Measurements from ENCODE around the gene TBC1D3B. TPM values are rescaled to one million over a fixed set of nuclear protein-coding genes. Genes with fewer than 3 reads are reported as not detected.
"Not testable (repeated sequence)": the region's sequence is repeated elsewhere in the genome, so short reads cannot be mapped to it uniquely, and the experiment has no call there.

TBC1D3B gene
- total and polyA plus RNA-seq, 3 donors from 2014 or later: 10.8 to 23.0 (median 21.0) TPM

DNA sequence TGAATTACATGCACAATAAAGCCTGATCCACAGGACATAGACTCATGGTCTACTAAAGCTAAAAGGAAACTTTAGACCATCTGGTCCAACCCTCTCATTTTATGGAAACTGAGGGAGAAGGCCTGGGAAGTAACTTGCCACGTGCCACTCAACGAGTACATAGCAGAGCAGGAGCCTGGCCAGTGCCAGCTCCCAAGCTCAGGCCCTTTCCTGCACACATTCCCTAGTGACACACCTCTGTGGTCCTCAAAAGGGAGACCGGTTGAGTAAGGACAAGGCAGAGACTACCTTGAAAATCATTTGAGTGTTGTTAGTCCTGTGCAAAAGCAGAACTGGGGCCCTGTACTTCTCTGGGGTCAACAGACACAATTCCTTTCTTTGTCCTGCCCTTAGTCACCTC, 37.3 kb upstream of the TBC1D3B start:
- intact Hi-C loops (cut with DNase I; ENCODE audit: low total_unique reads): no loop called here
- Histone ChIP-seq H3K9me3 (no peaks in the 10 kb centered on the region), H3K4me3 (no peak overlapping the region), H3K4me1 (no peaks in the 10 kb centered on the region), H3K36me3 (ENCODE audit: low read depth, missing control alignments) (no peaks in the 10 kb centered on the region), H3K27me3 (no peaks in the 10 kb centered on the region), H3K27ac (no peak overlapping the region)
- DNase-seq: no peak
- 95 to 100% methylated on average over 3 of the region's 3 CpGs for WGBS, 2 donors
- TF ChIP-seq, protein P1, sequence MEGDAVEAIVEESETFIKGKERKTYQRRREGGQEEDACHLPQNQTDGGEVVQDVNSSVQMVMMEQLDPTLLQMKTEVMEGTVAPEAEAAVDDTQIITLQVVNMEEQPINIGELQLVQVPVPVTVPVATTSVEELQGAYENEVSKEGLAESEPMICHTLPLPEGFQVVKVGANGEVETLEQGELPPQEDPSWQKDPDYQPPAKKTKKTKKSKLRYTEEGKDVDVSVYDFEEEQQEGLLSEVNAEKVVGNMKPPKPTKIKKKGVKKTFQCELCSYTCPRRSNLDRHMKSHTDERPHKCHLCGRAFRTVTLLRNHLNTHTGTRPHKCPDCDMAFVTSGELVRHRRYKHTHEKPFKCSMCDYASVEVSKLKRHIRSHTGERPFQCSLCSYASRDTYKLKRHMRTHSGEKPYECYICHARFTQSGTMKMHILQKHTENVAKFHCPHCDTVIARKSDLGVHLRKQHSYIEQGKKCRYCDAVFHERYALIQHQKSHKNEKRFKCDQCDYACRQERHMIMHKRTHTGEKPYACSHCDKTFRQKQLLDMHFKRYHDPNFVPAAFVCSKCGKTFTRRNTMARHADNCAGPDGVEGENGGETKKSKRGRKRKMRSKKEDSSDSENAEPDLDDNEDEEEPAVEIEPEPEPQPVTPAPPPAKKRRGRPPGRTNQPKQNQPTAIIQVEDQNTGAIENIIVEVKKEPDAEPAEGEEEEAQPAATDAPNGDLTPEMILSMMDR (IDR thresholded peaks at IDR 0.05): no peak
- no peak for TF ChIP-seq POLR2A (IDR thresholded peaks at IDR 0.05)

DNA sequence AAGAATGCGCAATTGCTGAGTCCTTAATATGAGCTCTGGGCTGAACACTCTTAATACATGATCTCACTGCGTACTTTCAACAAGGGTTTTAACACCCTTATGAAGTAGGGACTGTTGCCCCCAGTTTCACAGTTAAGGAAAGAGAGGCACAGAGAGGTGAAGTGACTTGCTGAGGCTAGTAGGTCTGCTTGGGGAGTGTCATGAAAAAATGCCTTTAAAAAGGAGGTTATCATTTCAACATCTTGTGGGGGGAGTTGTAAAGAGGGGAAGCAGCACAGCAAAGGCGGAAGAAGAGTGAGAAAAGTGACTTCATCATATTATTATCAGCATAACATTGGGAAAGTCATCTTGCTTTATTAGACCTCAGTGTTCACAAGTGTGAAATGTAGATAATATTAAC, 36.5 kb upstream of the TBC1D3B start:
- WGBS, 2 donors: 89 to 94% methylated on average over 3 of the region's 3 CpGs
- DNase-seq: no peak

DNA sequence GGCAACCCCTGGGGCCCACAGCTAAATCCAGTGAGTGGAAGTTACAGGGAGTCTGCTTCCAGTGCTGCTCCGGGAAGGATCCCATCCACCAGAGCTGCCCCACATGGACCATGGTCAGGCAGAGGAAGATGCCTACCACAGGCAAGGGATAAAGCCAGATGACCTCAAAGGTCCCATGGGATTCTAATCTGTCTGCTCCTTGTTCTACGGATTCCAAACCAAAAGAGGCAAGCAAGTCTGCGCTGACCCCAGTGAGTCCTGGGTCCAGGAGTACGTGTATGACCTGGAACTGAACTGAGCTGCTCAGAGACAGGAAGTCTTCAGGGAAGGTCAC, 35.8 kb upstream of the TBC1D3B start:
- H3K27me3 ChIP-seq: no peaks in the 10 kb centered on the region
- H3K9me3 ChIP-seq: no peaks in the 10 kb centered on the region
- WGBS, 2 donors: 55 to 76% methylated on average over 3 to 4 of the region's 4 CpGs
- TF ChIP-seq POLR2A (IDR thresholded peaks at IDR 0.05): no peak
- TF ChIP-seq, protein P1 (IDR thresholded peaks at IDR 0.05): no peak
- intact Hi-C loops (cut with DNase I; ENCODE audit: low total_unique reads): no loop called here
- no peak for DNase-seq
- no peak overlapping the region for H3K27ac ChIP-seq
- H3K4me1 ChIP-seq: no peaks in the 10 kb centered on the region
- H3K4me3 ChIP-seq: no peak overlapping the region
- H3K36me3 ChIP-seq (ENCODE audit: low read depth, missing control alignments): no peaks in the 10 kb centered on the region

More for the DNA sequence above, 36.5 kb upstream of the TBC1D3B start:
- no peak overlapping the region for H3K27ac ChIP-seq
- no peaks in the 10 kb centered on the region for H3K27me3 ChIP-seq
- no peak overlapping the region for H3K4me3 ChIP-seq
- no peaks in the 10 kb centered on the region for H3K9me3 ChIP-seq
- TF ChIP-seq, protein P1 (IDR thresholded peaks at IDR 0.05): no peak
- no peak for TF ChIP-seq POLR2A (IDR thresholded peaks at IDR 0.05)
- intact Hi-C loops (cut with DNase I; ENCODE audit: low total_unique reads): no loop called here
- no peaks in the 10 kb centered on the region for H3K4me1 ChIP-seq
- H3K36me3 ChIP-seq (ENCODE audit: low read depth, missing control alignments): no peaks in the 10 kb centered on the region

DNA sequence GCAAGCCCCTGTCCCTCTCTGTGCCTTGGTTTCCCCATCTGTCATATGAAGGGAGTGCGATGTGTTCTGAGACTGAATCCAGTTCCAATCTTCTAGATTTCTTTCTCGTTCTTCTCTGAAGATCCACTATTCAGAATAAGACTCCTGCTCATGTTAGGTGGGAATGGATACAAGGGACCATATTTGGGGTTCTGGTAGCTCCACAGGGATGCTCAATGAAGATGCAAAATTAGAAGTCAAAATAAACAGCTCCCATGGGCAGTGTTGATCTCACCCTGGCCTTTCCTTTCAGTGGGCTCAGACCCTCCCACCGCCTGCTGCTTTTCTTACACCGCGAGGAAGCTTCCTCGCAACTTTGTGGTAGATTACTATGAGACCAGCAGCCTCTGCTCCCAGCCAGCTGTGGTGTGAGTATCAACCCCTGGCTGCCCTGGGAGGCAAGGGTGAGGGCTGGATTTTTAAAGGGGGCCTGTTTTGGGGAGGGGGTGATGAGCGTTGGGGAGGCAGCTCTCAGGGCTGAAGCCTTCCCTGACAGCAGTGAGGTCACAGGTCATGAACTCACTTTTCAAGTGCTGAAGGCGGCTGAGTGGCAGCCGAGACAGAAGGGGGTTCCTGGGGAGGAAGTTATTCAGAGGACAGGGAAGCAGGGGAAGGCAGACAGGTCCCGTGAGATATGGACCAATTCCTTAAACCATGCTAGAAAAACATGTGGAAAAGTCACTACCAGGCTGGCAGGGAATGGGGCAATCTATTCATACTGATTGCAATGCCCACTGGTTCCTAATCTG, 35.2 kb upstream of the TBC1D3B start:
- WGBS, 2 donors: 71 to 78% methylated on average over 10 of the region's 10 CpGs

DNA sequence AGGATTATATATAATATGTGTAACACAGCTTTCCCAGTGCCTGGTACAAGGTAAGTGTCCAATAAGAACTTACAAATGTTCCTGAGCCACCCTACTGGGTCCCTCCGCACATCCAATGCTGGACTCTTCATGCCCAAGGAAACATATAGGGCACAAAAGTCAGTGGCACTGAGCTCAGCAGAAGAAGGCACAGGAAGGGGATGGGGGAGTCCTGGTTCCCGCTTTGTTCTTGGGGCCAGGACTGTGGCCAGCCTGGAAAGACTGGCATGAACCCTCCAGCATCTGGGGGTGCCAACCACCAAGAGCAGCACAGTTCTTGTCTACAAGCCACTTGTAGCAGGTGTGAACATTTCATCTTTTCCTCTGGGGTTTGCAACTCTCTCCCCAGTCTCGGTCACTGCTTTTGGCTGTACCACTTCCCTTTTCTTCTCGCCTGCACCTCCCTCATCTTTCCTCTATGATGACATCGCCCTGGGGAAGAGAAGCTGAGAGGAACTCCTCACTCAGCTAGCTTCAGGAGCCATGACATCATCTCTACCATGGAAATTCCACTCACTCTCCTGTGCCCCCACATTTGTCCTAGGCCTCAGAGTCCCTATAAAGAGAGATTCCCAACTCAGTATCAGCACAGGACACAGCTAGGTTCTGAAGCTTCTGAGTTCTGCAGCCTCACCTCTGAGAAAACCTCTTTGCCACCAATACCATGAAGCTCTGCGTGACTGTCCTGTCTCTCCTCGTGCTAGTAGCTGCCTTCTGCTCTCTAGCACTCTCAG, 34.2 kb upstream of the TBC1D3B start, which contains the start of gene CCL4L2:
Gene CCL4L2, plus strand, starts transcription at position 625 of the 773 bp plus-strand sequence.
- H3K4me3 ChIP-seq; H3K4me1 ChIP-seq; H3K9me3 ChIP-seq; DNase-seq; H3K27me3 ChIP-seq; H3K27ac ChIP-seq; H3K36me3 ChIP-seq (ENCODE audit: low read depth, missing control alignments); intact Hi-C loops (cut with DNase I; ENCODE audit: low total_unique reads): not testable (repeated sequence)
- 88 to 91% methylated on average over 7 of the region's 7 CpGs for WGBS, 2 donors

More for the DNA sequence above, 35.2 kb upstream of the TBC1D3B start:
- H3K27me3 ChIP-seq; H3K9me3 ChIP-seq; DNase-seq; H3K27ac ChIP-seq; H3K4me3 ChIP-seq; H3K4me1 ChIP-seq; H3K36me3 ChIP-seq (ENCODE audit: low read depth, missing control alignments); intact Hi-C loops (cut with DNase I; ENCODE audit: low total_unique reads): not testable (repeated sequence)

Data from testis (tissue), 3 donors.